ENCODE data around the gene TFF3.

DNA sequence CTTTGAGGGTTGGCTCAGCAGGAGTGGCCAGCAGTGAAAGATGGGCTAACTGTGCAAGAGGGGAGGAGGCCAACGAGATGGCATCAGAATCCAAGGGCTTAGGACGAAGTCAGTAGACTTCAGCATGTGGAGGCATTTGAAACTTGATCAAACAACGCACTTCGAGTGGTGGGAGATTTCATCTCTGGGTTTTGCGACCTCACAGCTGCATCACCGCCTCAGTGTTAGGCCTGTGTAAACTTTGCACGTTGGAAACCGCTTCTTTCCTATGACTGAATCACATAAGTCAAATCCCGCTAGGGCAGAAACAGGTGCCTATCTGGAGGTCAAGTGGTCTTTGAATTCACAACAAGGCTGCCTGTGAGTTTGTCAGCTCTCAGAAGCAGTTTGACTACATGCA lies 17.8 kb downstream of the TFF3 start:
- TF ChIP-seq, protein P1, sequence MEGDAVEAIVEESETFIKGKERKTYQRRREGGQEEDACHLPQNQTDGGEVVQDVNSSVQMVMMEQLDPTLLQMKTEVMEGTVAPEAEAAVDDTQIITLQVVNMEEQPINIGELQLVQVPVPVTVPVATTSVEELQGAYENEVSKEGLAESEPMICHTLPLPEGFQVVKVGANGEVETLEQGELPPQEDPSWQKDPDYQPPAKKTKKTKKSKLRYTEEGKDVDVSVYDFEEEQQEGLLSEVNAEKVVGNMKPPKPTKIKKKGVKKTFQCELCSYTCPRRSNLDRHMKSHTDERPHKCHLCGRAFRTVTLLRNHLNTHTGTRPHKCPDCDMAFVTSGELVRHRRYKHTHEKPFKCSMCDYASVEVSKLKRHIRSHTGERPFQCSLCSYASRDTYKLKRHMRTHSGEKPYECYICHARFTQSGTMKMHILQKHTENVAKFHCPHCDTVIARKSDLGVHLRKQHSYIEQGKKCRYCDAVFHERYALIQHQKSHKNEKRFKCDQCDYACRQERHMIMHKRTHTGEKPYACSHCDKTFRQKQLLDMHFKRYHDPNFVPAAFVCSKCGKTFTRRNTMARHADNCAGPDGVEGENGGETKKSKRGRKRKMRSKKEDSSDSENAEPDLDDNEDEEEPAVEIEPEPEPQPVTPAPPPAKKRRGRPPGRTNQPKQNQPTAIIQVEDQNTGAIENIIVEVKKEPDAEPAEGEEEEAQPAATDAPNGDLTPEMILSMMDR (conservative IDR thresholded peaks at IDR 0.05; ENCODE audit: low read depth, low read length): no peak
- no peak for TF ChIP-seq POLR2A (IDR thresholded peaks at IDR 0.05; ENCODE audit: low read depth, low read length)
- TF ChIP-seq, protein P2, sequence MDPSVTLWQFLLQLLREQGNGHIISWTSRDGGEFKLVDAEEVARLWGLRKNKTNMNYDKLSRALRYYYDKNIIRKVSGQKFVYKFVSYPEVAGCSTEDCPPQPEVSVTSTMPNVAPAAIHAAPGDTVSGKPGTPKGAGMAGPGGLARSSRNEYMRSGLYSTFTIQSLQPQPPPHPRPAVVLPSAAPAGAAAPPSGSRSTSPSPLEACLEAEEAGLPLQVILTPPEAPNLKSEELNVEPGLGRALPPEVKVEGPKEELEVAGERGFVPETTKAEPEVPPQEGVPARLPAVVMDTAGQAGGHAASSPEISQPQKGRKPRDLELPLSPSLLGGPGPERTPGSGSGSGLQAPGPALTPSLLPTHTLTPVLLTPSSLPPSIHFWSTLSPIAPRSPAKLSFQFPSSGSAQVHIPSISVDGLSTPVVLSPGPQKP (IDR thresholded peaks at IDR 0.05; ENCODE audit: borderline replicate concordance, low read depth, low read length): no peak
